Liver (tissue), 9 donors: Measurements from ENCODE around the gene CHSY1. TPM values are rescaled to one million over a fixed set of nuclear protein-coding genes. Genes with fewer than 3 reads are reported as not detected.
A peak's percentile ranks its signal among the peaks of the same experiment; 100 is the strongest.

Source experiments
- DNase-seq: peaks from one replicate; pipeline ENCODE4 v3.0.0-alpha.2; 2017; ENCODE audit warnings: low spot score
- H3K27ac ChIP-seq, 2 donors: one replicate each; pipeline ENCODE4 v1.7.0; 2013; ENCODE audit warnings: inconsistent platforms in 2 of 2, low read length in 2 of 2, control low read depth in 1 of 2, low read depth in 1 of 2, mild to moderate bottlenecking in 1 of 2
- H3K27me3 ChIP-seq, 4 donors: one replicate each; pipeline versions ENCODE4 v1.6.1 to v1.7.0; 2013; ENCODE audit warnings: low read length in 3 of 4, inconsistent platforms in 1 of 4, mild to moderate bottlenecking in 1 of 4, moderate library complexity in 1 of 4; ENCODE audit not compliant: control insufficient read depth in 4 of 4, insufficient read depth in 4 of 4
- H3K36me3 ChIP-seq, 4 donors: one replicate each; pipeline versions ENCODE4 v1.6.1 to v1.7.0; 2013; ENCODE audit warnings: low read length in 3 of 4, mild to moderate bottlenecking in 3 of 4, low read depth in 1 of 4, moderate library complexity in 1 of 4; ENCODE audit not compliant: control insufficient read depth in 4 of 4, insufficient read depth in 3 of 4
- H3K4me1 ChIP-seq, 4 donors: one replicate each; pipeline versions ENCODE4 v1.6.1 to v1.7.0; 2013; ENCODE audit warnings: low read length in 3 of 4, mild to moderate bottlenecking in 3 of 4, moderate library complexity in 1 of 4; ENCODE audit not compliant: control insufficient read depth in 4 of 4, insufficient read depth in 4 of 4
- H3K4me3 ChIP-seq, 3 donors: one replicate each; pipeline versions ENCODE4 v1.6.1 to v1.7.0; 2013; ENCODE audit warnings: low read length in 3 of 3, control low read depth in 1 of 3, low read depth in 1 of 3, mild to moderate bottlenecking in 1 of 3
- H3K9ac ChIP-seq, 2 donors: one replicate each; pipeline ENCODE4 v1.7.0; 2013; ENCODE audit warnings: low read length in 2 of 2, mild to moderate bottlenecking in 2 of 2, moderate library complexity in 2 of 2, control low read depth in 1 of 2, low read depth in 1 of 2
- H3K9me3 ChIP-seq, 4 donors: one replicate each; pipeline versions ENCODE4 v1.6.1 to v1.7.0; 2013; ENCODE audit warnings: low read length in 3 of 4; ENCODE audit not compliant: control insufficient read depth in 4 of 4
- EGR1 ChIP-seq, 2 donors: IDR thresholded peaks; 2 replicates each; pipeline ENCODE4 v1.6.1; 2016 to 2018; ENCODE audit warnings: antibody characterized with exemption in 2 of 2, low read depth in 2 of 2
- FOXA1 ChIP-seq: IDR thresholded peaks from 2 replicates; pipeline ENCODE4 v1.6.1; 2016; ENCODE audit warnings: antibody characterized with exemption
- FOXA2 ChIP-seq: IDR thresholded peaks from 2 replicates; pipeline ENCODE4 v1.6.1; 2016; ENCODE audit warnings: antibody characterized with exemption
- GABPA ChIP-seq, 2 donors: IDR thresholded peaks in 1 of 2; conservative IDR thresholded peaks in 1 of 2; 2 replicates each; pipeline ENCODE4 v1.6.1; 2016; ENCODE audit warnings: antibody characterized with exemption in 2 of 2, mild to moderate bottlenecking in 1 of 2, moderate library complexity in 1 of 2
- HNF4A ChIP-seq, 2 donors: conservative IDR thresholded peaks; 2 replicates each; pipeline ENCODE4 v1.6.1; 2016; ENCODE audit warnings: antibody characterized with exemption in 2 of 2, mild to moderate bottlenecking in 2 of 2
- HNF4G ChIP-seq: IDR thresholded peaks from 2 replicates; pipeline ENCODE4 v1.6.1; 2016; ENCODE audit warnings: antibody characterized with exemption
- JUND ChIP-seq, 2 donors: IDR thresholded peaks; 2 replicates each; pipeline ENCODE4 v1.6.1; 2016; ENCODE audit warnings: antibody characterized with exemption in 2 of 2
- NR2F2 ChIP-seq: IDR thresholded peaks from 2 replicates; pipeline ENCODE4 v1.6.1; 2016; ENCODE audit warnings: antibody characterized with exemption
- RAD21 ChIP-seq, 2 donors: IDR thresholded peaks; 2 replicates each; pipeline ENCODE4 v1.6.1; 2016; ENCODE audit warnings: antibody characterized with exemption in 2 of 2, mild to moderate bottlenecking in 2 of 2
- RXRA ChIP-seq, 2 donors: IDR thresholded peaks; 2 replicates each; pipeline ENCODE4 v1.6.1; 2017 to 2018; ENCODE audit warnings: antibody characterized with exemption in 2 of 2, mild to moderate bottlenecking in 1 of 2
- SP1 ChIP-seq: IDR thresholded peaks from 2 replicates; pipeline ENCODE4 v1.6.1; 2018; ENCODE audit warnings: antibody characterized with exemption, mild to moderate bottlenecking
- TAF1 ChIP-seq: conservative IDR thresholded peaks from 2 replicates; pipeline ENCODE4 v1.6.1; 2016; ENCODE audit warnings: antibody characterized with exemption, mild to moderate bottlenecking
- YY1 ChIP-seq: IDR thresholded peaks from 2 replicates; pipeline ENCODE4 v1.6.1; 2016; ENCODE audit warnings: antibody characterized with exemption, mild to moderate bottlenecking
- WGBS: extraction: QIAGEN DNeasy Blood & Tissue Kit; methylation state at CpG from one replicate; pipeline ENCODE4 v1.1.7; 2013; 5-methylcytosine and 5-hydroxymethylcytosine counted together
- polyA plus RNA-seq, 2 donors: library from polyadenylated mRNA; stranded (reverse) in 1 of 2; unstranded in 1 of 2; fragments of 200-250 nt in 1 of 2; fragments of >200 nt in 1 of 2; fragmentation: Nextera tagmentation in 1 of 2; extraction: Ambion mirVana in 1 of 2; gene quantifications; one replicate each; pipeline versions ENCODE4 v1.2.1 to v1.2.3, GENCODE V29; 2013 to 2015
- total RNA-seq, 2 donors: library from RNA; depleted of rRNA; stranded (reverse); fragments of >200 nt; gene quantifications; one replicate each; pipeline ENCODE4 v1.2.3, GENCODE V29; 2014
- TF ChIP-seq, protein P1 (sequence below): IDR thresholded peaks from 2 replicates; pipeline ENCODE4 v1.6.1; 2016; ENCODE audit warnings: antibody characterized with exemption
- TF ChIP-seq, protein P2 (sequence below): IDR thresholded peaks from 2 replicates; pipeline ENCODE4 v1.6.1; 2016; ENCODE audit warnings: antibody characterized with exemption
- TF ChIP-seq, protein P3 (sequence below): IDR thresholded peaks from 2 replicates; pipeline ENCODE4 v1.6.1; 2016; ENCODE audit warnings: antibody characterized with exemption
- TF ChIP-seq, protein P4 (sequence below): IDR thresholded peaks from 2 replicates; pipeline ENCODE4 v1.6.1; 2016; ENCODE audit warnings: antibody characterized with exemption, mild to moderate bottlenecking
- TF ChIP-seq, protein P5 (sequence below): fragments of 150-350 bp; IDR thresholded peaks from 2 replicates; pipeline ENCODE4 v1.5.1; 2017; ENCODE audit warnings: improper control_type of control experiment, low read depth, low read length; ENCODE audit not compliant: missing input control
- donor health status: healthy.
- donor health status: healthy.
- donor health status: healthy.
- donor health status: healthy.
- donor health status: healthy.

Gene CHSY1
- total and polyA plus RNA-seq, 4 donors: 1.4 to 12.3 (median 6.6) TPM

DNA sequence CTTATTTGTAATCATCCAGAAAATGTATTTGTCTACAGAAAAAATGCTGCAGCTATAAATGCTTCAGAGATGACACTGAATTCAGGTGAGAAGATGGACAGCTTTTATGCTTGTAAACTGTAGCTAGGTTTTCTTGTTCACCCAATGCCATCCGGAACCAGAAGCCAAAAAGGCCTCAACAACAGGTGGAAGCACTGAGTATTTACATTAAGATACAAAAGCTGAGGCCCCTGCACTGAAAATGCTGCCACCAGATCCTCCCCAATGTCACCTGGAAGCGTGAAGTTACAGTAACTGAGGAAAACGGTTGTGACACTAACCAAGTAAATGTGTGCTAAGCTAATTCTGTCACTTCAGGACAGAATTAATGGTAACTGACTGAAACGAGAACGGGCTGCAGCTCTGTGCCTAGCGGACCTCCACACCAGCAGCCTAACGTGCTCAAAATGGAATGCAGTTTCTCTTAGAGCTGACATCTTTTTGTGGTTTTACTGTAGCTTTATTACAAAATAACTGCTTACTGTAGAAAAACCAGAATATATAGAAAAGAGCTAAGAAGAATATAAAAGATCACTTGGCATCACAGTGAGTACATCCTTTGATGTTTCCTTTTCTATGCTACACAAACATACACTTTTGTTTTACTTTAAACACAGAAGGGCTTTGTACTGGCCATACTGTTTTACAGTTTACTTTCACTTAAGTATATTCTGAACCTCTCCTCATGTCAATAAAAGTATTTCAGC, 7.6 kb downstream of the CHSY1 start:
- DNase-seq: no peak
- Histone ChIP-seq H3K9me3 (no peaks in the 10 kb centered on the region), H3K27me3 (no peaks in the 10 kb centered on the region), H3K4me1 (peaks cover 0 to 8% (median 1%) of the 10 kb centered on the region in 4 donors), H3K9ac (peak overlapping the region in 1 of 2 donors; percentile 1), H3K27ac (no peak overlapping the region), H3K36me3 (no peaks in the 10 kb centered on the region), H3K4me3 (no peak overlapping the region)
- TF ChIP-seq YY1 (no peak), FOXA2 (no peak), FOXA1 (no peak), JUND (IDR thresholded peaks at IDR 0.05) (no peak), HNF4A (conservative IDR thresholded peaks at IDR 0.05) (no peak), RAD21 (IDR thresholded peaks at IDR 0.05) (no peak), SP1 (no peak), RXRA (IDR thresholded peaks at IDR 0.05) (no peak), EGR1 (IDR thresholded peaks at IDR 0.05; ENCODE audit: low read depth in 2 of 2) (no peak), TAF1 (no peak), HNF4G (no peak)
- TF ChIP-seq, protein P1, sequence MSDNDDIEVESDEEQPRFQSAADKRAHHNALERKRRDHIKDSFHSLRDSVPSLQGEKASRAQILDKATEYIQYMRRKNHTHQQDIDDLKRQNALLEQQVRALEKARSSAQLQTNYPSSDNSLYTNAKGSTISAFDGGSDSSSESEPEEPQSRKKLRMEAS: no peak
- TF ChIP-seq, protein P2, sequence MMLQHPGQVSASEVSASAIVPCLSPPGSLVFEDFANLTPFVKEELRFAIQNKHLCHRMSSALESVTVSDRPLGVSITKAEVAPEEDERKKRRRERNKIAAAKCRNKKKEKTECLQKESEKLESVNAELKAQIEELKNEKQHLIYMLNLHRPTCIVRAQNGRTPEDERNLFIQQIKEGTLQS: no peak
- TF ChIP-seq, protein P3, sequence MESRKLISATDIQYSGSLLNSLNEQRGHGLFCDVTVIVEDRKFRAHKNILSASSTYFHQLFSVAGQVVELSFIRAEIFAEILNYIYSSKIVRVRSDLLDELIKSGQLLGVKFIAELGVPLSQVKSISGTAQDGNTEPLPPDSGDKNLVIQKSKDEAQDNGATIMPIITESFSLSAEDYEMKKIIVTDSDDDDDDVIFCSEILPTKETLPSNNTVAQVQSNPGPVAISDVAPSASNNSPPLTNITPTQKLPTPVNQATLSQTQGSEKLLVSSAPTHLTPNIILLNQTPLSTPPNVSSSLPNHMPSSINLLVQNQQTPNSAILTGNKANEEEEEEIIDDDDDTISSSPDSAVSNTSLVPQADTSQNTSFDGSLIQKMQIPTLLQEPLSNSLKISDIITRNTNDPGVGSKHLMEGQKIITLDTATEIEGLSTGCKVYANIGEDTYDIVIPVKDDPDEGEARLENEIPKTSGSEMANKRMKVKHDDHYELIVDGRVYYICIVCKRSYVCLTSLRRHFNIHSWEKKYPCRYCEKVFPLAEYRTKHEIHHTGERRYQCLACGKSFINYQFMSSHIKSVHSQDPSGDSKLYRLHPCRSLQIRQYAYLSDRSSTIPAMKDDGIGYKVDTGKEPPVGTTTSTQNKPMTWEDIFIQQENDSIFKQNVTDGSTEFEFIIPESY: no peak
- WGBS: 79% methylated on average over 7 of the region's 7 CpGs

DNA sequence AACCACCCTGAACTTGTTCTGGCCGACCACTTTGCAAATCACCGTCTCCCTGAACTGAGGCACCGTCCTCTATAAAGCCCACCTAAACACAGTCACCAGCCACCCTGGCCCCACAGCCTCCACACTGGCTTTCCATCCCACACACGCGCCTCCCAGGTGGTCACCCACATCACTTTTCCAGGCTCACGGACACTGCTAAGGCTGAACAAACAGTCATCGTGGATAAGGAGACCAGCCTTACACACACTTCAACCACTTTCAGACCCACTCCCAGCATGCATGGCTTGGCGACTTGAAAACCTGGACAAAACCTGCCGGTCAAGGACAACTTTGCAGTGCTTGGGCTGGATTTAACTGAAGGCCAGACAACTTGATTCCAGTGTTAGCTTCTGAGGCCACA, 8.4 kb downstream of the CHSY1 start:
- Histone ChIP-seq H3K27me3 (no peaks in the 10 kb centered on the region), H3K36me3 (no peaks in the 10 kb centered on the region), H3K9me3 (no peaks in the 10 kb centered on the region), H3K27ac (peak overlapping the region in 1 of 2 donors; percentile 47), H3K9ac (no peak overlapping the region), H3K4me1 (peaks cover 0 to 10% (median 2%) of the 10 kb centered on the region in 4 donors), H3K4me3 (no peak overlapping the region)
- 97% methylated on average over 9 of the region's 9 CpGs for WGBS
- TF ChIP-seq GABPA (IDR thresholded peaks at IDR 0.05 in 1 of 2, conservative IDR thresholded peaks at IDR 0.05 in 1 of 2) (no peak), HNF4G (no peak), HNF4A (conservative IDR thresholded peaks at IDR 0.05) (no peak), RXRA (IDR thresholded peaks at IDR 0.05) (no peak), FOXA1 (no peak), JUND (IDR thresholded peaks at IDR 0.05) (no peak), TAF1 (no peak), YY1 (no peak), SP1 (no peak), RAD21 (IDR thresholded peaks at IDR 0.05) (no peak), EGR1 (IDR thresholded peaks at IDR 0.05; ENCODE audit: low read depth in 2 of 2) (no peak), FOXA2 (no peak), NR2F2 (no peak)
- TF ChIP-seq, protein P1: no peak
- TF ChIP-seq, protein P2: no peak
- TF ChIP-seq, protein P4, sequence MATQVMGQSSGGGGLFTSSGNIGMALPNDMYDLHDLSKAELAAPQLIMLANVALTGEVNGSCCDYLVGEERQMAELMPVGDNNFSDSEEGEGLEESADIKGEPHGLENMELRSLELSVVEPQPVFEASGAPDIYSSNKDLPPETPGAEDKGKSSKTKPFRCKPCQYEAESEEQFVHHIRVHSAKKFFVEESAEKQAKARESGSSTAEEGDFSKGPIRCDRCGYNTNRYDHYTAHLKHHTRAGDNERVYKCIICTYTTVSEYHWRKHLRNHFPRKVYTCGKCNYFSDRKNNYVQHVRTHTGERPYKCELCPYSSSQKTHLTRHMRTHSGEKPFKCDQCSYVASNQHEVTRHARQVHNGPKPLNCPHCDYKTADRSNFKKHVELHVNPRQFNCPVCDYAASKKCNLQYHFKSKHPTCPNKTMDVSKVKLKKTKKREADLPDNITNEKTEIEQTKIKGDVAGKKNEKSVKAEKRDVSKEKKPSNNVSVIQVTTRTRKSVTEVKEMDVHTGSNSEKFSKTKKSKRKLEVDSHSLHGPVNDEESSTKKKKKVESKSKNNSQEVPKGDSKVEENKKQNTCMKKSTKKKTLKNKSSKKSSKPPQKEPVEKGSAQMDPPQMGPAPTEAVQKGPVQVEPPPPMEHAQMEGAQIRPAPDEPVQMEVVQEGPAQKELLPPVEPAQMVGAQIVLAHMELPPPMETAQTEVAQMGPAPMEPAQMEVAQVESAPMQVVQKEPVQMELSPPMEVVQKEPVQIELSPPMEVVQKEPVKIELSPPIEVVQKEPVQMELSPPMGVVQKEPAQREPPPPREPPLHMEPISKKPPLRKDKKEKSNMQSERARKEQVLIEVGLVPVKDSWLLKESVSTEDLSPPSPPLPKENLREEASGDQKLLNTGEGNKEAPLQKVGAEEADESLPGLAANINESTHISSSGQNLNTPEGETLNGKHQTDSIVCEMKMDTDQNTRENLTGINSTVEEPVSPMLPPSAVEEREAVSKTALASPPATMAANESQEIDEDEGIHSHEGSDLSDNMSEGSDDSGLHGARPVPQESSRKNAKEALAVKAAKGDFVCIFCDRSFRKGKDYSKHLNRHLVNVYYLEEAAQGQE: no peak
- TF ChIP-seq, protein P3: no peak
- TF ChIP-seq, protein P5, sequence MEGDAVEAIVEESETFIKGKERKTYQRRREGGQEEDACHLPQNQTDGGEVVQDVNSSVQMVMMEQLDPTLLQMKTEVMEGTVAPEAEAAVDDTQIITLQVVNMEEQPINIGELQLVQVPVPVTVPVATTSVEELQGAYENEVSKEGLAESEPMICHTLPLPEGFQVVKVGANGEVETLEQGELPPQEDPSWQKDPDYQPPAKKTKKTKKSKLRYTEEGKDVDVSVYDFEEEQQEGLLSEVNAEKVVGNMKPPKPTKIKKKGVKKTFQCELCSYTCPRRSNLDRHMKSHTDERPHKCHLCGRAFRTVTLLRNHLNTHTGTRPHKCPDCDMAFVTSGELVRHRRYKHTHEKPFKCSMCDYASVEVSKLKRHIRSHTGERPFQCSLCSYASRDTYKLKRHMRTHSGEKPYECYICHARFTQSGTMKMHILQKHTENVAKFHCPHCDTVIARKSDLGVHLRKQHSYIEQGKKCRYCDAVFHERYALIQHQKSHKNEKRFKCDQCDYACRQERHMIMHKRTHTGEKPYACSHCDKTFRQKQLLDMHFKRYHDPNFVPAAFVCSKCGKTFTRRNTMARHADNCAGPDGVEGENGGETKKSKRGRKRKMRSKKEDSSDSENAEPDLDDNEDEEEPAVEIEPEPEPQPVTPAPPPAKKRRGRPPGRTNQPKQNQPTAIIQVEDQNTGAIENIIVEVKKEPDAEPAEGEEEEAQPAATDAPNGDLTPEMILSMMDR: no peak
- no peak for DNase-seq
